Dedifferentiated amniotic fluid mesenchymal stem cell (primary cell): ENCODE data around the gene SYT3.
A peak's percentile ranks its signal among the peaks of the same experiment; 100 is the strongest.

Source experiments
- DNase-seq: peaks from one replicate; pipeline ENCODE4 v3.0.0-alpha.2; 2016; ENCODE audit errors: extremely low spot score

The SYT3 gene

DNA sequence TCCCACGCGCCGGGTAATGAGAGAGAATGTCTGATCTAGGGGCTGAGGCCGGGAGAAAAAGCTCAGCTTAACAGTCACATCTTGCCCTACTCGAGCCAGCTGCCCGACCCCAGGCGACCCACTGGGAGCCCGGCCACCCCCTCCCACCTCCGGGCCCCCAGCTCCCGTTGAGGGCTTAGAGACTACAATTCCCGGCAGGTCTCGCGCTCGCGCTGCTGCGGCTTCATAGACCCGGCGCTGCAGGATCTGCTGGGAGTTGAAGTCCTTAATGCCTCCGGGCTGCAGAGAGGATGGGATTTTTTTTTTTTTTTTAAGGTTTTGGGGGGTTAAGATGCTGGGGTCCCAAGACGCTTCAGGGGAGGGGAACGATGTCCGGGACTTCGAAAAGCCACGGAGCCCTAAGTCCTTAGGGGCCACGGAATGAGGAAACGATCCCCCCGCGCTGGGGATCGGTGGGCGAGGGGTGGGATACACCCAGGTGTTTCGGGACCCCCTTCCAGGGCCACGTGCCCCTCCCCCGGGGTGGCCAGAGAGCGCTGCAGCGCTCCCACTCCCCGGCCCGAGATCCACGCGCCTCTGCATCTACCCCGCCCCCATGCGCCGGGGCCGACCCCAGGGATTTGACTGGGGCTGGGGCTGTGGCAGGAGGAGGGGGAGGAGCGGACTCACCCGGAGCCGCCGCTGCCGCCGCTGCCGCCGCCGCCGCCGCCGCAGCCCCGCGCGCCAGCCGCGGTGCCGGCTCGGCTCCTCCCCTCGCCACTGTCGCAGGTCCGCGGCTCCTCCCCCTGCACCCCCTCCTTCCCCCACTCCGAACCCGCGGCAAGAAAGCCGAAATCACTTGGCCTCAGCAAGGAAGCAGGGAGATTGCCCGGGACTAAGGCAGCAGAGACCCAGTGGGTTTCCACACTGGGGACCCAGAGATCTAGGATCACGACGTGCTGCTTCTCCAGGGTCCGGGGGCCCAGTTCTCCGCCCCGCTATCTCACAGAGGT lies at the start of gene SYT3:
TSS of gene SYT3 (minus strand) at position 761 of the 992 bp plus-strand sequence. CDS start 2,470 bp downstream, outside the sequence.
- peak; percentile 26 for DNase-seq

DNA sequence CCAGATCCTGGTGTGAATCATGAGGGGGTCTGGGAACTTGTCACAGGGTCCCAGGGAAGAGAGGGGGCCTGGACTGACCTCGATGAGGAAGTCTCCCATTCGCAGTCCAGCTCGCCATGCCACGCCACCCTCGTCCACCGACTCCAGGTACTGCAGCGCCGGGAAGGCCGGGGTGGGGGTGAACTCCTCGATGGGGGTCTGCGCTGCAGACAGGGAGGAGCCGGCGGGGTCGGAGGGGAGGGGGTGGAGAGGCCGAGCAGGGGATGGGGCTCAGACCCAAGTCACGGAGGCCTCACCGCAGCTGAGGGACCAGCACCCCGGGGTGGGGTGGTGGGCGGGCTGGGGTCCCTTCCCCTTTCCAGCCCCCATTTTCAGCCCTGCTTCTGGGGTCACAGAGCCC lies 49.1 kb upstream of the SYT3 start:
- no peak for DNase-seq

DNA sequence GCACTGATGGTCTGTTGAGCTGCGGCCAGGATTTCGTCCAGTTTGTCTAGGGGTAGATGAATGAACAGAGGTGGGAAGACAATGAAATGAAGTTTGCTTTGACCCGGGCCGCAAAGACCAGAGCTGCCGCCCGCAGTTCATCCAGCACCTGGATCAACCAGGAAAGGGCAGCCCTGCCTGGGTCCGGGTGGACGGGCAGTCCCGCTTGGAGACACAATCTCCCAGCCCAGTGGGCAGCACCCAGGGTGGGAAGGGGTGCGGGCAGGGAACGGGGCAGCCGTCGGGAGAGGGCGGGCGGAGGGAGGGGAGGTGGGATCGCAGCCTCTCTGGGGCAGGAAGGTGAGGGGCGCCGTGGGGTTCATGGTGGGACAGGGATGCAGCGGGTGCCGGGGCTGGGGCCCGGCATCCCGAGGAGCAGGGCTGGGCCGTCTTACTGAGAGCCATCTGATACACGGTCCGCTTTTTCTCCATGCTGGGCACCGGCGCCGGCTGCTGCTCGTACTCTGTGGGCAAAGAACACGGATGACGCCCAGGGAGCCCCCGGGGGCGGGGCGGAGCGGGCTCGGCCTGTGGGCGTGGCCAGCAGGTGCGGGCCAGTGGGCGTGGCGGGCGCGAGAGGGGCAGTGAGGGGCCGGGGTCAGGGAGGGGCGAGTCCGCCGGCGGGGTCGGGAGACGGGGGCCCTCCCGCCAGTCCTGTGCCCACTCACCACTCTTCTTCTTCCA lies 46.8 kb upstream of the SYT3 start:
- DNase-seq, result no peak

DNA sequence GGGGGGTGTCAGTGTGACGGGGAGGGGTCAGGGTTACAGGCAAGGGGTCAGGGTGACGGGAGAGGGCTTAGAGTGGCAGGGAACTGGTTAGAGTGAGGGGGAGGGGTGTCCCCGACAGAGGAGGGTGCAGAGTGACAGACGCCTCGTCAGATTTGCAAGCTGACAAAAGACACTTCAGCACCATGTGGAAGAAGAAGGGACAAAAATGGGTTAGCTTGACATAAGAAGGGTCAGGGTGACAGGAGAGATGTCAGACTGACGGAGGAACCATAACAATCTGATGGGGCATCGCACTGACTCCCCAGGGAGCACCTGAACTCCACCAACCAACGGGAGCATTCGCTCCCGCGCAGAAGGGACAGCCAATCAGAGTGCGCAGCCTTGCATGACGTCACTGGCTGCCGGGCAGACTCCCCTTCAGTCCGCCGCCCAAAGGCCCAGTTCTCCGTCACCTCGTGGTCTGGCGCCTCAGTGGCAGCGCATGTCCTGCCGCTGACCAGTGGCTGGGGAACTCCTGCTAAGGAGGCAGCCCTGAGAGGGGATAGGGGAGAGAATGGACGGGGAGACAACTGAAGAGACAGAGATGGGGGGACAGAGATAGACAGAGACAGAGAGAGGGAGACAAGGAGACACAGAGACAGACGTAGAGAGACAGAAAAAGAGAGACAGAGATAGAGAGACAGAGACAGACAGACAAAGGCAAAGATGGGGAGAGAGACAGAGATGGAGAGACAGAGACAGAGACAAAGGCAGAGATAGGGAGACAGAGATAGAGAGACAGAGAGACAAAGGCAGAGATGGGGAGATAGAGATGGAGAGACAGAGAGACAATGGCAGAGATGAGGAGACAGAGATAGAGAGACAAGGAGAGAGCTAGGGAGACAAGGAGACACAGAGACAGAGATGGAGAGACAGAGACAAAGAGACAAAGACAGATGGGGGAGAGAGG lies 39.8 kb upstream of the SYT3 start:
- DNase-seq, result peak; percentile 24

GRCh38 chr19:50678323-50678722 lies 38.6 kb upstream of the SYT3 start:
- no peak for DNase-seq

GRCh38 chr19:50677636-50678035 lies 38.0 kb upstream of the SYT3 start:
- no peak for DNase-seq

DNA sequence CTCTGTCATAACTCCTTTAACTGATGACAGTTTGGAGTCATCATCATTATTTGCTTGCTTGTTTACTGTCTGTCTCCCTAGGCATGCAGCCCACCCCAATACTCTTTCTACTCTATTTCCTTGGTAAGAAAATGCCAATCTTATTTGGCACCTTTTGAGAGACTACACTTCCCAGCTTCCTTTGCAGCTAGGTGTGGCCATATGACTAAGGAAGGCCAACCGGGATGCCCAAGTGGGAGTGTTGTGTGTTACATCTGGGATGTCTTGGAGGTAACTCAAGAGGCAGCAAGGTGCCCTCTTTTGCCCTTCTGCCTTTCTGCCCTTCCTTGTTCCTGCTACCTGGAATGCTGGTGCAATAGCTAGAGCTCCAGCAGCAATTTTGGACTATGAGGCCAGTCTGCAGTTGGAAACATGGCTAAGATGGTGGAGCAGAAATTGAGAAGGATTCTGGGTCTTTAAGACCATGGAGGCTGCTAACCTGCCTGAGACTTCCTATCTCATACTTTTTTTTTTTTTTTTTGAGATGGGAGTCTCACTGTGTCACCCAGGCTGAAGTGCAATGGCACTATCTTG lies 37.0 kb upstream of the SYT3 start:
- DNase-seq, result no peak

GRCh38 chr19:50673118-50673517 lies 33.4 kb upstream of the SYT3 start:
- DNase-seq, result no peak

- no peak for DNase-seq
Observed at GRCh38 chr19:50670102-50670380, 30.4 kb upstream of the SYT3 start.

DNA sequence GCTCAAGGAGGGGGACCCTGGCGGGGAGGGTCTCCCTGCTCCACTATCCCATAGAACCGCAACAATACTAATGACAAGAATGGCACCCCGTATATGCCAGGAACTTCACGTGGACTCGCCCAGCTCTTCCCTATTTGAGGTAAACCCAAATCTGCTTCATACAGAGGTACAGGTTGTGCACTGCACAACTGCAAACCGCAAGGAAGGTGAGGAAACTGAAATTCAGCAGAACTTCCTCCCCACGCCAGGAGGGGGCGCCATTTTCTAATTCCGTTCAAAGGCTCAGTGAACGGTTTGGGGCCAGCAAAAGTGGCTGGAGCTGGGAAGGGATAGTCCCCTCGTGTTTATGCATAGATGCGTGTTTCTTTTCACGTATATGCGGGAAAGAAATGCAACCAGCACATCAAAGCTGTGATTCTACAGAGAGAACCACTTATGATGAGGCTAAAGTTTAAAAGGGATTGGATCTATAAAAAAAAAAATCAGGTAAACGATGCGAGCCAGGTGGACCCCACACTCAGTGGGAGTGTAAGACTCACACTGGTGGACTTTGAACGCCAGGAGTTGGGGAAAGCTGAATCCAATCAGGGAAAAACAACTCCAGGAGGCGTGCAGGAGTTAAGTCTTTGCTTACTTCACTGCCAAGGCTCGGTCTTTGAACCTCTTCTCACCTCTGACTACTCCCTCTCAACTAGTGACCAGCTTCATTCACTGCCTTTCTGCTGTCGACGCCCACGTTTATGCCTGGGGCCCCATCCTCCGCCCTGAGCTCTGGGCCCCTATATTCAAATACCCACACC lies 29.8 kb upstream of the SYT3 start:
- no peak for DNase-seq

GRCh38 chr19:50668879-50669278 lies 29.2 kb upstream of the SYT3 start:
- DNase-seq, result no peak

DNA sequence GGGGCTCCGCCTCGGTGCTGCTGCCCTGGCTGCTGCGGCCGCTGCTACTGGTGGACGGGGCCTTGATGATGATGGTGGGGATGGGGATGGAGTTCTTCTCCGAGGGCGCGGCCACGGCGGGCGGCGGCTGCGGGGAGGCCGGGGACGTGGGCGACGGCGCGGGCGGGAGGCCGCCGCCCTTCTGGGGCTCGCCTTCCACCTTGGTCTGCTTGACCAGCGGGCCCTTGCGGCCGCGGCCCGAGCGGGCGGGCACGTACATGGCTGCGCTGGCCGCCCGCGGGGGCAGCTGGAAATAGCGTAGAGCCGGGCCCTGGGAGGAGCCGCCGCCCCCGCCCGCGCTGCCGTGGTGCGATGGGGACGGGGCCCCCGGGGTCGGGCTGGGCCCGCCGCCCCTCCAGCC lies 28.7 kb upstream of the SYT3 start:
- no peak for DNase-seq

- no peak for DNase-seq
Observed at GRCh38 chr19:50667759-50668231, 28.1 kb upstream of the SYT3 start.

DNA sequence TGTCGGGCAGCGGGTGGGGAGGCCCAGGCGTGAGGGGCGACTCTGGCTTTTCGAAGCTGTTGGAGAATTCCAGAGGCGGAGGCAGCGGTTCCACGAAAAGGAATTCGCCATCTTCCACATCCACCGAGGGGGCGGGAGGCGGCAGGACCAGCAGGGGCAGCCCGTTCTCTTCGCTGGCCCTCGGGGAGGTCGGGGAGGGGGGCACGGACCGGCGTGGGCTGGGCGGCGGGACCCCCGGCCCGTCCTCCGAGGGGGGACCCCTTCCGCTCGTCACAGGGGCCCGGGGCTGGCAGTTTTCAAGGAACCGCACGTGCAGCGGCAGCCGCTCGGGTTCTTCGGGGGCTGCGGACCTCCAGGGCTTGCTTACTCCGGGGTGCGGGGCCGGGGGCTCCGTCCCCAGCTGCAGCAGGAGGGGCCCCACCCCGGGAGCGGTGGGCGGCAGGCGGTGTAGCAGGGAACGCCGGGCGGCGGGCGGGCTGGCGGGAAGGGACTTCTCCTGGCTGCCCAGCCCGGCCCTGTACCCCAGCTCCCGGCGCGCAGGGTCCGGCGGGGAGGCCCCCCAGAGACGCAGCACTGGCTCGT lies 27.6 kb upstream of the SYT3 start:
- DNase-seq, result no peak

GRCh38 chr19:50666346-50667176 lies 26.9 kb upstream of the SYT3 start:
- DNase-seq, result no peak

DNA sequence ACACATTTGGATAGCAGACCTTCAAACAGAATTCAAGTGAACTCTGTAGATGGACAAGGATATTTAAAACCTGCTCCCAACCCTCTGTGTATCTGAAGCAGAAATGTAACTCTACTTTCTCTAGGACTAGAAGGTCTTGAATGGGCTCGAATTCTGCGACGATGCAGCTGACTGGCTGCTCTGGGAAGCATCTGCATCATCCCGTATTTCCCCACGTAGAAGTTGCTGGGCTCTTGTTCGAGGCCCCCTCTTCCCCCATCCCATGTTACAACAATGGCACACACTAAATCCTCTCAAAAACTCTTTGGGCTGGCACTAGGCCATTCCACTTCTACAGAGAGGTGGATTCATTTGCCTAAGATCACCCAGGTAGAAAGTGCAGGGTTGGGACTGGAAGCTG lies 24.5 kb upstream of the SYT3 start:
- DNase-seq, result no peak

DNA sequence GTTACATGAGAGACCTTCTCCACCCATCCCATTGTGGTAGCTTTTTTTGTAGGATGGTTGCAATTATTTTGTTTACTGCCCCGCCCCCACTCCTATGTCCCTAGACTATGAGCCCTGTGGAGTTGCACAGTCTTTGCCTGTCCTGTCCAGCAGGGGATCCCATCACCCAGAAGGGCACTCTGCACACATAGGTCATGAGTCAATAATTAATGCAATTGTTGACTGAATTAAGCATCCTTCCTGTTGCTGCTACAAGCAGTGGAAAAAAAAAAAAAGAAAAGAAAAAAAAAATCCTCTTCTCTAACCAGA lies 23.8 kb upstream of the SYT3 start:
- no peak for DNase-seq

DNA sequence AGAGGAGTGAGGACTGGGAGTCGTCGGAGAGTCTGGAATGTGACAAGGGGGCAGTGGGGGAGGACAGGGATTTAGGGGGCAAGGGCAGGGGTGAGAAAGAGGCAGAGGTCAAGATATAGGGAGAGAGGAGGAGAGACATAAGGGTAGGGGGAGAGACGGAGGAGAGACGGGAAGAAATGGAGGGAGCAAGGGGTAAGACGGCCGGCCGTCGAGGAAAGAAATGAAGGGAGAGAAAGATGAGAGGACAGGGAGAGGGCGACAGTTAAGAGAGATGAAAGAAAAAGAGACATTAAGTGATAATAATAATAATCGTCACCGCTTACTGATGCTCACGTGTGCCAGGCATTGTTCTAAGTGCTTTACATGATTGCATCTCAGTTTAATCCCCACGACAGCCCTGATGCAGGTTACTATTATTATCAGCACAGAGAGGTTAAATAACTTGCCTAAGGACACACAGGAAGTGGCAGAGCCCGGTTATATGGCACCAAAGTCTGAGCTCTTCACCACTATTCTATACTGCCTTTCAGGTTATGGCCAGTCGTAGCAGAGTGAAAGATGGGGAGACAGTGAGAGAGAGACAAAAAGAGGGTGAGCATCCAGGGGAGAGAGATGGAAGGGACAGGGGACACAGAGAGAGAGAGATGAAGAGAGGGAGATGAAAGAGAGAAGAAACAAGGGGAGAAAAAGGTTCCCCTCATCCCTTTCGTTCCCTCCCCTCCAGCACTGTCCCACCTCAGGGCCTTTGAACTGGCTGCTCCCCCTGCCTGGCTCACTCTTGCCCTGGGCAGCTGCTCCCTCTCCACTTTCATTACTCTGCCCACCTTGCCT lies 23.2 kb upstream of the SYT3 start:
- no peak for DNase-seq
